Osteocyte (in vitro differentiated cells): ENCODE results near the gene STX19. TPM values are rescaled to one million over a fixed set of nuclear protein-coding genes. Genes with fewer than 3 reads are reported as not detected.
A peak's percentile ranks its signal among the peaks of the same experiment; 100 is the strongest.

Experiments
- DNase-seq: peaks from one replicate; pipeline ENCODE4 v3.0.0; 2021; ENCODE audit warnings: mixed read lengths; ENCODE audit not compliant: unreplicated experiment; ENCODE audit errors: extremely low spot score
- H3K27ac Mint-ChIP-seq: one replicate; pipeline ENCODE4 v1.8.0; 2021; ENCODE audit warnings: mild to moderate bottlenecking, mixed read lengths; ENCODE audit not compliant: unreplicated experiment
- H3K27me3 Mint-ChIP-seq: one replicate; pipeline ENCODE4 v1.8.0; 2021; ENCODE audit warnings: mixed read lengths; ENCODE audit not compliant: unreplicated experiment
- H3K36me3 Mint-ChIP-seq: one replicate; pipeline ENCODE4 v1.8.0; 2021; ENCODE audit warnings: mixed read lengths; ENCODE audit not compliant: unreplicated experiment
- H3K4me1 Mint-ChIP-seq: one replicate; pipeline ENCODE4 v1.8.0; 2021; ENCODE audit warnings: mixed read lengths; ENCODE audit not compliant: unreplicated experiment
- H3K4me3 Mint-ChIP-seq: one replicate; pipeline ENCODE4 v1.8.0; 2021; ENCODE audit warnings: mild to moderate bottlenecking, moderate library complexity, mixed read lengths; ENCODE audit not compliant: unreplicated experiment
- H3K9me3 Mint-ChIP-seq: one replicate; pipeline ENCODE4 v1.8.0; 2021; ENCODE audit warnings: mixed read lengths; ENCODE audit not compliant: unreplicated experiment
- total RNA-seq: library from RNA; stranded (reverse); gene quantifications from 2 replicates; pipeline ENCODE4 v1.2.1, GENCODE V29; 2021
- TF ChIP-seq, protein P1 (sequence below): fragments of 200-600 bp; sonication (generic); IDR thresholded peaks from 2 replicates; pipeline ENCODE4 v1.5.0; 2021; ENCODE audit warnings: antibody characterized with exemption, mild to moderate bottlenecking, moderate library complexity

The STX19 gene
- total RNA-seq, 1 donor from 2014 or later, result not detected

DNA sequence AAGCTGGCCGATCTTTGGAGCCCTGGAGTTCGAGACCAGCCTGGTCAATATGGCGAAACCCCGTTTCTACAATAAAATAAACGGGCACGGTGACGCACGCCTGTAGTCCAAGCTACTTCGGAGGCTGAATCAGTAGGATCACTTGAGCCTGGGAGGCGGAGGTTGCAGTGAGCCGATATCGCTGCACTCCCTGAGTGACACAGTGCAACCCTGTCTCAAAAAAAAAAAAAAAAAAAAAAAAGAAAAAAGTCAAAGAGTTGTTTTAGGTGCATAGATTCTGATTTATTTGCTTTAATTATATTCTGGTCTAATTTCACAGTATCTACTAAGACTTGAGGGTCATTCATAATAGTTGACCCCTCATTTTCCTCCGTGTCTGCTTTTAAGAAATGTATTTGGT is 46.7 kb downstream of the STX19 start:
- Mint-ChIP-seq H3K4me3 (peak overlapping the region; percentile 32), H3K36me3 (no peaks in the 10 kb centered on the region), H3K27ac (no peak overlapping the region), H3K9me3 (no peaks in the 10 kb centered on the region), H3K4me1 (peaks cover 22% of the 10 kb centered on the region), H3K27me3 (no peaks in the 10 kb centered on the region)
- TF ChIP-seq, protein P1, sequence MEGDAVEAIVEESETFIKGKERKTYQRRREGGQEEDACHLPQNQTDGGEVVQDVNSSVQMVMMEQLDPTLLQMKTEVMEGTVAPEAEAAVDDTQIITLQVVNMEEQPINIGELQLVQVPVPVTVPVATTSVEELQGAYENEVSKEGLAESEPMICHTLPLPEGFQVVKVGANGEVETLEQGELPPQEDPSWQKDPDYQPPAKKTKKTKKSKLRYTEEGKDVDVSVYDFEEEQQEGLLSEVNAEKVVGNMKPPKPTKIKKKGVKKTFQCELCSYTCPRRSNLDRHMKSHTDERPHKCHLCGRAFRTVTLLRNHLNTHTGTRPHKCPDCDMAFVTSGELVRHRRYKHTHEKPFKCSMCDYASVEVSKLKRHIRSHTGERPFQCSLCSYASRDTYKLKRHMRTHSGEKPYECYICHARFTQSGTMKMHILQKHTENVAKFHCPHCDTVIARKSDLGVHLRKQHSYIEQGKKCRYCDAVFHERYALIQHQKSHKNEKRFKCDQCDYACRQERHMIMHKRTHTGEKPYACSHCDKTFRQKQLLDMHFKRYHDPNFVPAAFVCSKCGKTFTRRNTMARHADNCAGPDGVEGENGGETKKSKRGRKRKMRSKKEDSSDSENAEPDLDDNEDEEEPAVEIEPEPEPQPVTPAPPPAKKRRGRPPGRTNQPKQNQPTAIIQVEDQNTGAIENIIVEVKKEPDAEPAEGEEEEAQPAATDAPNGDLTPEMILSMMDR, result no peak
- no peak for DNase-seq

DNA sequence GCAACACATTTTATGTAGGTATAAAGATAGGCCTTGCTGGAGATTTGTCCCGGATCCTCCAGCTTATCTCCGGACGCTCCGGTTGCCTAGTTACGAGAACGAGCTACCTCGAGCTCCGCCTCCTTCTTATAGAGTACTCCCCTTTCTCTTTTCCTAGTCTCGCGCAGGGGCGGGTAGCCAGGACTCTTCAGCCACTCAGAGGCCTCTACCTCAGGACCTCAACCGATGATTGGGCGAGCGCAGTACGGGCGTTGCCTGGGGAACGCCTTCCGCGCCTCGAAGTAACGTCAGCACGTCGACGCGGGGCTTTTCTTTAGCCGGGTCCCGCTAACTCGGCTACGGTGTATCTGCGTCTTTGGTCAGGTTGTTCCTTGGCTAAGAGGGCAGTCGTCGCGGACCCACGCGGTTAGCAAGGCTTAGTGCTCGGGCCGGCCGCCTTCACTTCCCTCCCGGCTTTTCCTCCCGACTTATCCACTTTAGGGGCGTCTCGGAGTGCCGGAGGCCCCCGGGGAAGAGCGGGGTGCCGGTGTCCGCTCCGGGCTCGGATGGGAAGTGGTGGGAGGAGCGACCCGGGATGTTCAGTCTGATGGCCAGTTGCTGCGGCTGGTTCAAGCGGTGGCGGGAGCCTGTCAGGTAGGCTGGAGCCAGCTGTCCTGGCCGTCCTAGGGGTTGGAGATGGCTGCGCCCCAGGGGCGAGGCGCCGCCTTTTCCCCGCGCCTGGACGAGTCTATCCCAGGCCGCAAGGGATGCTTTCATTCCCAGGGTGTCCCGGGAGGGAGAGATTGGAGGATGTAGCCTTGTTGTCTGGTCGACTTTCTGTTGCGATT is 48.3 kb downstream of the STX19 start, which contains the start of gene ARL13B:
Gene ARL13B, plus strand, starts transcription at position 306 of the 827 bp plus-strand sequence. Its CDS starts 269 bp downstream, at position 575.
- Mint-ChIP-seq H3K9me3 (no peaks in the 10 kb centered on the region), H3K27ac (peak within 1 kb of the TSS; percentile 96), H3K27me3 (peaks cover 4% of the 10 kb centered on the region), H3K4me1 (peaks cover 22% of the 10 kb centered on the region), H3K4me3 (peak within 1 kb of the TSS; percentile 90), H3K36me3 (no peaks in the 10 kb centered on the region)
- TF ChIP-seq, protein P1, result no peak
- peak; percentile 98 for DNase-seq

DNA sequence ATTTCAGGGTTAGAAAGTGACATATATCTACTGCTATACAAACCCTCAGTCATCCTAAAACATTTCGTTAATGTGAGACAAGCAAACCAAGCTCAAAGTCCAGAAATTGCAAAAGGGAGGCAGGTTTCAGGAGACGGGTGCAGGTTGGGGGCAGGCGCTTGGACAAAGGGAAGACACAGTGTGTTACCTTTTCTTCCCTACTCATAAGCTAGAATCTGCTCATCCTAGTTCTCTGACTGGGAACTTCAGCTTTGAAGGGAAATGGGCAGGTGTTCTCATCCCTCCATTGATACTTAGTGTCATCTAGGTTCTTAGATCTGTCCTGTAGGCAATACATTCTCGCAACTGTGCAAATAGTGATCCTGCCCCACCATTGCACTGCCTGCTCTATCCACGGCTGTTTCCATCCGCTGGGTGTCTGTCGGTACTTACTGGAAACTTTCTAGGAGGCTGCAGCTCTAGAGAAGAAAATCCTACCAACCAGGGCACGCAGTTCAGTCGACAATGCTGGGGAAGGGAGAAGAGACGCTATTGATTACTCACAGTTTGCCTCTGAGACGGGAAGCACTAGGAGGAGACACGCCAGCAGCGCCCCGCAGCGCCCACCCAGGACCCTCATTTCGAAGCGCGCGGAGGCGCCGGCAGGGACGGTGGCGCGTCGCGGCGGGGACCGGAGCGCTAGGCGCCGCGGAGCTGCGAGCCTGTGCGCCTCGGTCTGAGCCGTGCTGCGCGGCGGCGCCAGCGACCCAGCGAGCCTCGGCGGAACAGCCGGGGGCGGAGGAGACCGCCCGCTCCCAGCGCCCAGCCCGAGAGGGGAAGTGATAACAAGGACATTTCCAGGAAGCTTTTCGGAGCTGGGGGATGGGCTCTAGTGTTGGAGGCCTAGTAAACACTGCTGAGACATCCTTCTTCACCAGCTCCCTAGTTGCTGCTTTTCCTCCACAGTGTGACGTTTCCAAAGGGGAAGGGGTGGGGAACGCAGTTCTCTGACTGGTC is 55.0 kb downstream of the STX19 start, which contains the start of gene PROS1:
Gene PROS1, minus strand, starts transcription at position 766 of the 996 bp plus-strand sequence. Its CDS starts 147 bp downstream, at position 619.
- peak within 1 kb of the TSS; percentile 87 for H3K4me3 Mint-ChIP-seq
- DNase-seq, result peak; percentile 91
- peak within 1 kb of the TSS; percentile 93 for H3K27ac Mint-ChIP-seq
- H3K9me3 Mint-ChIP-seq, result no peaks in the 10 kb centered on the region
- peaks cover 4% of the 10 kb centered on the region for H3K27me3 Mint-ChIP-seq
- TF ChIP-seq, protein P1, result peak; percentile 14
- peaks cover 22% of the 10 kb centered on the region for H3K4me1 Mint-ChIP-seq
- H3K36me3 Mint-ChIP-seq, result no peaks in the 10 kb centered on the region

DNA sequence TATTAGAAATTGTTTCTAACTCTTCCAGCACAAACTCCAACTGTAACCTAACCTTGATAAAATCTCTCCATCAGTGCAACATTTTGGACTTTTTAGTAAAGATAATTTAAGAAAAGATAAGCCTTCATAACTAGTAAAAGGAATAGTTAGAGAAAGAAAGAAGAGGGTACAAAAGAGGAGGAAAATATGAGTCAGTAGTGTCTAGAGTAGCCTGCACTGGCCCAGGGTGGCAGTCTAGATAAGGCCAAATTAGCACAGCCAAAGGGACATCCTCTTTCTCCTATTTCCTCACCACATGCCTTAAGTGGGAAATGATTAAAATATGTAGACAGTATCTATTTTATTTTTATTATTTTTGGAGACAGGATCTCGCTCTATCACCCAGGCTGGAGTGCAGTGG is 58.4 kb downstream of the STX19 start:
- no peak overlapping the region for H3K4me3 Mint-ChIP-seq
- TF ChIP-seq, protein P1, result no peak
- no peaks in the 10 kb centered on the region for H3K9me3 Mint-ChIP-seq
- H3K4me1 Mint-ChIP-seq, result peaks cover 22% of the 10 kb centered on the region
- H3K27ac Mint-ChIP-seq, result no peak overlapping the region
- H3K27me3 Mint-ChIP-seq, result no peaks in the 10 kb centered on the region
- H3K36me3 Mint-ChIP-seq, result no peaks in the 10 kb centered on the region
- DNase-seq, result no peak
